GM19023 (cell line): ENCODE measurements around the gene KRTAP9-7.
"Not testable (repeated sequence)": the region's sequence is repeated elsewhere in the genome, so short reads cannot be mapped to it uniquely, and the experiment has no call there.

Experiments used
- ATAC-seq: cut with Tn5 transposase; IDR thresholded peaks from one replicate; pipeline ENCODE4 v1.9.1; 2021; ENCODE audit warnings: mild to moderate bottlenecking, moderate library complexity; ENCODE audit not compliant: unreplicated experiment

KRTAP9-7 gene

GRCh38 chr17:41275648-41276190 lies at the start of gene KRTAP9-7:
KRTAP9-7 (plus strand) TSS chr17:41275698; CDS start chr17:41275698, 0 bp downstream.
- not testable (repeated sequence) for ATAC-seq

GRCh38 chr17:41226051-41226450 lies 49.4 kb upstream of the KRTAP9-7 start:
- no peak for ATAC-seq

- ATAC-seq: not testable (repeated sequence)
These were observed 48.9 kb upstream of the KRTAP9-7 start, which contains the start of gene KRTAP9-2 for GRCh38 chr17:41226598-41227095. KRTAP9-2 (plus strand) TSS chr17:41226648; CDS start chr17:41226655, 7 bp downstream.

- no peak for ATAC-seq
These were observed 45.4 kb upstream of the KRTAP9-7 start for GRCh38 chr17:41230094-41230493.

GRCh38 chr17:41231731-41232130 lies 43.8 kb upstream of the KRTAP9-7 start:
- ATAC-seq: no peak

- not testable (repeated sequence) for ATAC-seq
These were observed 42.9 kb upstream of the KRTAP9-7 start, which contains the start of gene KRTAP9-3 for GRCh38 chr17:41232399-41233105. KRTAP9-3 (plus strand) TSS chr17:41232449; CDS start chr17:41232502, 53 bp downstream.

- ATAC-seq: not testable (repeated sequence)
These were observed 38.4 kb upstream of the KRTAP9-7 start for GRCh38 chr17:41237116-41237515.

GRCh38 chr17:41237949-41238437 lies 37.5 kb upstream of the KRTAP9-7 start, which contains the start of gene KRTAP9-8:
KRTAP9-8 (plus strand) TSS chr17:41237999; CDS start chr17:41238052, 53 bp downstream.
- ATAC-seq: not testable (repeated sequence)

GRCh38 chr17:41246995-41247787 lies 28.3 kb upstream of the KRTAP9-7 start:
- not testable (repeated sequence) for ATAC-seq

- not testable (repeated sequence) for ATAC-seq
These were observed 25.8 kb upstream of the KRTAP9-7 start, which contains the start of gene KRTAP9-4 for GRCh38 chr17:41249637-41250240. KRTAP9-4 (plus strand) TSS chr17:41249687; CDS start chr17:41249721, 34 bp downstream.

GRCh38 chr17:41251261-41251660 lies 24.2 kb upstream of the KRTAP9-7 start:
- no peak for ATAC-seq

GRCh38 chr17:41254861-41255260 lies 20.6 kb upstream of the KRTAP9-7 start:
- ATAC-seq: no peak

GRCh38 chr17:41255381-41256290 lies 19.9 kb upstream of the KRTAP9-7 start, which contains the start of gene KRTAP9-9:
KRTAP9-9 (plus strand) TSS chr17:41255384.
- not testable (repeated sequence) for ATAC-seq

GRCh38 chr17:41256291-41256685 lies 19.2 kb upstream of the KRTAP9-7 start:
- ATAC-seq: no peak

- no peak for ATAC-seq
These were observed 17.1 kb upstream of the KRTAP9-7 start for GRCh38 chr17:41258406-41258805.

- ATAC-seq: no peak
These were observed 12.3 kb upstream of the KRTAP9-7 start for GRCh38 chr17:41263212-41263611.

- no peak for ATAC-seq
These were observed 10.9 kb upstream of the KRTAP9-7 start for GRCh38 chr17:41264599-41264998.

GRCh38 chr17:41265078-41265477 lies 10.4 kb upstream of the KRTAP9-7 start, which contains the start of gene KRTAP9-6:
KRTAP9-6 (plus strand) TSS chr17:41265378; CDS start chr17:41265378, 0 bp downstream.
- no peak for ATAC-seq

GRCh38 chr17:41267711-41268110 lies 7.8 kb upstream of the KRTAP9-7 start:
- no peak for ATAC-seq
